Endothelial cell of umbilical vein (primary cell): ENCODE measurements around the gene SYTL1. TPM values are rescaled to one million over a fixed set of nuclear protein-coding genes. Genes with fewer than 3 reads are reported as not detected.

ENCODE experiments used
- BruUV-seq: library from RNA; stranded (reverse); fragments of 400-500 nt; replicated peaks from 2 replicates; lab custom pipeline; 2021; lab: Mats Ljungman, UMichigan
- CTCF ChIA-PET: fragments of 300-600, 350-600 bp; sonication (Branson Sonifier 250); formaldehyde crosslinking; loops from one replicate; lab custom pipeline; 2021; ENCODE audit warnings: antibody characterized with exemption, inconsistent platforms; lab: Charles Lee
- POLR2A ChIA-PET: fragments of 300-600, 350-600 bp; sonication (Branson Sonifier 250); formaldehyde crosslinking; loops from one replicate; lab custom pipeline; 2021; ENCODE audit warnings: antibody characterized with exemption, inconsistent platforms; lab: Charles Lee
- DNase-seq: peaks from one replicate; pipeline ENCODE4 v3.0.0-alpha.2; 2011; ENCODE audit warnings: low read depth, low spot score
- FAIRE-seq: peaks from 2 replicates; lab custom pipeline; 2011; peaks lifted over from hg19 to GRCh38; lab: Jason Lieb, UNC
- H2AFZ ChIP-seq: 2 replicates; pipeline ENCODE4 v1.6.0; 2012; ENCODE audit warnings: low read depth, low read length, control low read depth, inconsistent platforms
- H3K27ac ChIP-seq: 2 replicates; pipeline ENCODE4 v1.5.1; 2011; ENCODE audit warnings: low read depth, mild to moderate bottlenecking, control low read depth, low read length, moderate library complexity; ENCODE audit not compliant: insufficient read depth
- H3K27me3 ChIP-seq, 2 experiments: 2 replicates each; pipeline versions ENCODE4 v1.6.0 to v1.6.1; 2011; ENCODE audit warnings: low read length in 2 of 2, mixed read lengths in 1 of 2; ENCODE audit not compliant: control insufficient read depth in 2 of 2, insufficient read depth in 2 of 2
- H3K36me3 ChIP-seq, 2 experiments: 2 replicates in 1 of 2; 3 replicates in 1 of 2; pipeline ENCODE4 v1.5.1; 2011; ENCODE audit warnings: low read length in 2 of 2, mild to moderate bottlenecking in 1 of 2, moderate library complexity in 1 of 2; ENCODE audit not compliant: control insufficient read depth in 2 of 2, insufficient read depth in 2 of 2; ENCODE audit errors: extremely low read depth in 1 of 2
- H3K4me1 ChIP-seq: 3 replicates; pipeline ENCODE4 v1.5.1; 2011; ENCODE audit warnings: mild to moderate bottlenecking, low read length; ENCODE audit not compliant: control insufficient read depth, insufficient read depth; ENCODE audit errors: extremely low read depth
- H3K4me2 ChIP-seq: 2 replicates; pipeline ENCODE4 v1.6.1; 2011; ENCODE audit warnings: low read length, control low read depth, mixed read lengths; ENCODE audit not compliant: insufficient read depth
- H3K4me3 ChIP-seq, 3 experiments: fragments of 200-600 bp in 1 of 3; sonication (generic), shearing (Covaris generic) in 1 of 3; replicated peaks in 1 of 3; 2 replicates each; pipeline ENCODE4 v1.5.1; 2011 to 2016; ENCODE audit warnings: control low read depth in 3 of 3, low read length in 3 of 3, mild to moderate bottlenecking in 2 of 3, inconsistent platforms in 1 of 3, low read depth in 1 of 3, moderate library complexity in 1 of 3; ENCODE audit not compliant: insufficient read depth in 1 of 3
- H3K79me2 ChIP-seq: 2 replicates; pipeline ENCODE4 v1.6.0; 2012; ENCODE audit warnings: low read length, inconsistent platforms; ENCODE audit not compliant: control insufficient read depth, insufficient read depth
- H3K9ac ChIP-seq: replicated peaks from 2 replicates; pipeline ENCODE3; 2011; ENCODE audit warnings: low read length, control low read depth; ENCODE audit not compliant: insufficient read depth; ENCODE audit errors: extremely low read depth
- H3K9me1 ChIP-seq: replicated peaks from 3 replicates; pipeline ENCODE4 v1.6.0; 2011; ENCODE audit warnings: mild to moderate bottlenecking, low read length; ENCODE audit not compliant: control insufficient read depth, insufficient read depth; ENCODE audit errors: extremely low read depth
- H3K9me3 ChIP-seq: replicated peaks from 2 replicates; pipeline ENCODE4 v1.5.1; 2012; ENCODE audit warnings: low read length, inconsistent platforms; ENCODE audit not compliant: control insufficient read depth, insufficient read depth
- H4K20me1 ChIP-seq: replicated peaks from 2 replicates; pipeline ENCODE3; 2011; ENCODE audit warnings: mild to moderate bottlenecking, low read length; ENCODE audit not compliant: control insufficient read depth, insufficient read depth; ENCODE audit errors: extremely low read depth
- EZH2 ChIP-seq: IDR thresholded peaks from 2 replicates; pipeline ENCODE4 v1.6.1; 2012; ENCODE audit warnings: borderline replicate concordance, low read depth, mild to moderate bottlenecking, moderate library complexity, low read length, inconsistent platforms; ENCODE audit not compliant: severe bottlenecking
- FOS ChIP-seq: IDR thresholded peaks from 2 replicates; pipeline ENCODE4 v1.6.1; 2011; ENCODE audit warnings: mild to moderate bottlenecking, low read length, moderate library complexity, borderline replicate concordance; ENCODE audit not compliant: insufficient read depth
- GATA2 ChIP-seq: IDR thresholded peaks from 2 replicates; pipeline ENCODE4 v1.7.0; 2011; ENCODE audit warnings: low read depth, mild to moderate bottlenecking, moderate library complexity, mixed read lengths, low read length; ENCODE audit not compliant: insufficient read length, insufficient read depth
- JUN ChIP-seq: IDR thresholded peaks from 2 replicates; pipeline ENCODE4 v1.6.1; 2011; ENCODE audit warnings: borderline replicate concordance, low read depth; ENCODE audit not compliant: insufficient read length, insufficient read depth
- MYC ChIP-seq: IDR thresholded peaks from one replicate; pipeline ENCODE4 v1.6.1; 2011; ENCODE audit warnings: mild to moderate bottlenecking, low read depth, low read length
- POLR2A ChIP-seq: IDR thresholded peaks from 2 replicates; pipeline ENCODE4 v1.6.1; 2012; ENCODE audit warnings: low read depth, mild to moderate bottlenecking, control low read depth, low read length
- POLR2AphosphoS5 ChIP-seq: IDR thresholded peaks from 2 replicates; pipeline ENCODE4 v1.6.1; 2012; ENCODE audit warnings: low read depth, mild to moderate bottlenecking, control low read depth, low read length, moderate library complexity; ENCODE audit not compliant: insufficient read depth
- dilution Hi-C: fragments of 300-500 bp; cut with MboI; formaldehyde crosslinking; loops from one replicate; pipeline ENCODE4 v1.15.0; 2019; ENCODE audit warnings: low sequenced_read_pairs; ENCODE audit not compliant: extremely low pct_ligation_motif_present
- intact Hi-C: fragments of 100-400 bp; cut with micrococcal nuclease; formaldehyde crosslinking; loops from one replicate; pipeline ENCODE4 v1.10.0; 2022
- polyA plus RNA-seq, 4 experiments: library from polyadenylated mRNA; depleted of rRNA in 3 of 4; stranded (reverse) in 3 of 4; unstranded in 1 of 4; fragments of >200 nt; gene quantifications; 2 replicates each; pipeline versions ENCODE4 v1.2.1 to v1.2.3, GENCODE V29; 2011 to 2012; ENCODE audit warnings: missing spikeins in 1 of 4
- total RNA-seq: library from RNA; stranded (reverse); gene quantifications from 2 replicates; pipeline ENCODE4 v1.2.3, GENCODE V29; 2021
- TF ChIP-seq, protein P1 (sequence below): IDR thresholded peaks from 2 replicates; pipeline ENCODE4 v1.6.1; 2011; ENCODE audit not compliant: insufficient read depth, insufficient read length
- TF ChIP-seq, protein P2 (sequence below), 2 donors: IDR thresholded peaks; 1 replicate in 1 of 2; 2 replicates in 1 of 2; pipeline ENCODE4 v1.5.1; 2011; ENCODE audit warnings: low read length in 2 of 2, mild to moderate bottlenecking in 2 of 2, moderate library complexity in 2 of 2, control low read depth in 1 of 2, inconsistent platforms in 1 of 2, low read depth in 1 of 2; ENCODE audit not compliant: insufficient read depth in 1 of 2; ENCODE audit errors: extremely low read depth in 1 of 2

SYTL1 gene
- total and polyA plus RNA-seq, 2 donors (not counting 3 experiments of a cell fraction or from before 2014, with no cell fraction given): 0.04 TPM; not detected in 1

DNA sequence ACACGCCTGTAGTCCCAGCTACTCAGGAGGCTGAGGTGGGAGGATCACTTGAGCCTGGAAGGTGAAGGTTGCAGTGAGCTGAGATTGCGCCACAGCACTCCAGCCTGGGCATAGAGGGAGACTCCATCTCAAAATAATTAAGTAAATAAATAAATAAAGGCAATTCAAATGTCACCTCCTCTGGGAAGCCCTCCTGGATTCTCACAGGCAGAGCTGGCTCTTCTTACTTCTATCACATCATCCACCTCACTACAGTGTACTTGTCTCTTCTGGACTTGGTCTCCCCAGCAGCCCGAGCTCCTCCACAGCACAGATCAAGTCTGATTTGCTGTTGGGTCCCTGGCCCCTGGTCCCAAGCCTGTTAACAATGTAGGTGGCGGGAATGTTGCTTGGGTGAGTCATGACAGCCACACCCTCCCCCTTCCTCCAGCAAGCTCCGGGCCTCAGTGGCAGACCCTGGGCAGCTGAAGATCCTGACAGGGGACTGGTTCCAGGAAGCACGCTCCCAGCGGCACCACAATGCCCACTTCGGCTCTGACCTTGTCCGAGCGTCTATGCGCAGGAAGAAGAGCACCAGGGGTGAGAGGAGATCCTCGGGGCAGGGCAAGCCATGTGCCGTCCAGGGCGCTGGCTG lies 5.3 kb downstream of the SYTL1 start:
- Histone ChIP-seq H2AFZ (peak overlapping the region; percentile 15), H3K4me1 (peaks cover 7% of the 10 kb centered on the region), H3K79me2 (no peaks in the 10 kb centered on the region), H3K27me3 (peaks cover 2 to 5% of the 10 kb centered on the region in 2 experiments), H3K27ac (no peak overlapping the region), H3K9ac (no peak overlapping the region), H3K36me3 (no peaks in the 10 kb centered on the region), H3K4me2 (no peak overlapping the region), H3K9me3 (no peaks in the 10 kb centered on the region), H3K4me3 (no peak overlapping the region), H3K9me1 (no peaks in the 10 kb centered on the region), H4K20me1 (no peaks in the 10 kb centered on the region)
- DNase-seq (no peak), FAIRE-seq (no peak)
- POLR2A ChIA-PET: no interaction called here
- dilution Hi-C loops (no loop called here), intact Hi-C loops (no loop called here)
- no TSS peak for BruUV-seq
- TF ChIP-seq POLR2AphosphoS5 (no peak), JUN (no peak), FOS (no peak), POLR2A (no peak), MYC (no peak), GATA2 (no peak), EZH2 (no peak)
- TF ChIP-seq, protein P1, sequence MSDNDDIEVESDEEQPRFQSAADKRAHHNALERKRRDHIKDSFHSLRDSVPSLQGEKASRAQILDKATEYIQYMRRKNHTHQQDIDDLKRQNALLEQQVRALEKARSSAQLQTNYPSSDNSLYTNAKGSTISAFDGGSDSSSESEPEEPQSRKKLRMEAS: no peak
- TF ChIP-seq, protein P2, sequence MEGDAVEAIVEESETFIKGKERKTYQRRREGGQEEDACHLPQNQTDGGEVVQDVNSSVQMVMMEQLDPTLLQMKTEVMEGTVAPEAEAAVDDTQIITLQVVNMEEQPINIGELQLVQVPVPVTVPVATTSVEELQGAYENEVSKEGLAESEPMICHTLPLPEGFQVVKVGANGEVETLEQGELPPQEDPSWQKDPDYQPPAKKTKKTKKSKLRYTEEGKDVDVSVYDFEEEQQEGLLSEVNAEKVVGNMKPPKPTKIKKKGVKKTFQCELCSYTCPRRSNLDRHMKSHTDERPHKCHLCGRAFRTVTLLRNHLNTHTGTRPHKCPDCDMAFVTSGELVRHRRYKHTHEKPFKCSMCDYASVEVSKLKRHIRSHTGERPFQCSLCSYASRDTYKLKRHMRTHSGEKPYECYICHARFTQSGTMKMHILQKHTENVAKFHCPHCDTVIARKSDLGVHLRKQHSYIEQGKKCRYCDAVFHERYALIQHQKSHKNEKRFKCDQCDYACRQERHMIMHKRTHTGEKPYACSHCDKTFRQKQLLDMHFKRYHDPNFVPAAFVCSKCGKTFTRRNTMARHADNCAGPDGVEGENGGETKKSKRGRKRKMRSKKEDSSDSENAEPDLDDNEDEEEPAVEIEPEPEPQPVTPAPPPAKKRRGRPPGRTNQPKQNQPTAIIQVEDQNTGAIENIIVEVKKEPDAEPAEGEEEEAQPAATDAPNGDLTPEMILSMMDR (IDR thresholded peaks at IDR 0.05; ENCODE audit: extremely low read depth in 1 of 2, insufficient read depth in 1 of 2, low read depth in 1 of 2, low read length in 2 of 2): no peak
- CTCF ChIA-PET: interaction anchor here (1.9 to 3.0 kb wide), 2 partner anchors 10 to 22 kb away, joined by 5 to 22 read pairs; no protein-coding TSS in a partner anchor
